Naive thymus-derived CD8-positive, alpha-beta T cell (primary cell): ENCODE data around the gene IFNAR1. TPM values are rescaled to one million over a fixed set of nuclear protein-coding genes. Genes with fewer than 3 reads are reported as not detected.
A peak's percentile ranks its signal among the peaks of the same experiment; 100 is the strongest.

ENCODE experiments used
- ATAC-seq, 2 donors: fragments of 150-1000 bp; cut with Tn5 transposase in 1 of 2; sonication (Bioruptor Pico), chemical (Tn5 transposase) in 1 of 2; 1 replicate in 1 of 2; 2 replicates in 1 of 2; pipeline ENCODE4 v1.10.0; 2021; ENCODE audit warnings: mild to moderate bottlenecking in 2 of 2, moderate library complexity in 2 of 2
- POLR2A ChIA-PET: fragments of 350-600 bp; sonication (Branson Sonifier 250); formaldehyde crosslinking; loops from one replicate; lab custom pipeline; 2021; ENCODE audit warnings: antibody characterized with exemption; lab: Charles Lee
- DNase-seq, 10 donors: peaks; one replicate each; pipeline versions ENCODE4 v3.0.0 to v3.0.0-alpha.2; 2020 to 2022
- H3K27ac Mint-ChIP-seq, 10 donors: one replicate each; pipeline ENCODE4 v1.8.0; 2020 to 2022; ENCODE audit warnings: mild to moderate bottlenecking in 10 of 10, mixed read lengths in 10 of 10, moderate library complexity in 4 of 10, inconsistent platforms in 1 of 10
- H3K27me3 Mint-ChIP-seq, 5 donors: one replicate each; pipeline ENCODE4 v1.8.0; 2021 to 2022; ENCODE audit warnings: mixed read lengths in 5 of 5
- H3K36me3 Mint-ChIP-seq, 3 donors: one replicate each; pipeline ENCODE4 v1.8.0; 2020 to 2022; ENCODE audit warnings: mixed read lengths in 3 of 3, mild to moderate bottlenecking in 2 of 3, inconsistent platforms in 1 of 3
- H3K4me1 Mint-ChIP-seq, 4 donors: one replicate each; pipeline ENCODE4 v1.8.0; 2021 to 2022; ENCODE audit warnings: mixed read lengths in 4 of 4
- H3K4me3 Mint-ChIP-seq, 10 donors: one replicate each; pipeline ENCODE4 v1.8.0; 2020 to 2022; ENCODE audit warnings: mild to moderate bottlenecking in 10 of 10, mixed read lengths in 10 of 10, moderate library complexity in 6 of 10, inconsistent platforms in 1 of 10
- H3K9me3 Mint-ChIP-seq, 9 donors: one replicate each; pipeline ENCODE4 v1.8.0; 2020 to 2022; ENCODE audit warnings: mixed read lengths in 9 of 9, mild to moderate bottlenecking in 3 of 9, inconsistent platforms in 1 of 9, moderate library complexity in 1 of 9
- polyA plus RNA-seq, 3 donors: library from polyadenylated mRNA; unstranded; fragments of 300-500 nt; fragmentation: Illumina TruSeq; gene quantifications; one replicate each; pipeline ENCODE4 v1.2.3, GENCODE V29; 2021
- total RNA-seq, 8 experiments: library from RNA in 2 of 8; stranded (reverse) in 2 of 8; gene quantifications; one replicate each; pipeline ENCODE4 v1.2.3 and lab custom pipeline; 2021 to 2026

IFNAR1 gene
- total and polyA plus RNA-seq, 5 experiments from 2014 or later, result 48.7 to 69.0 (median 51.8) TPM

DNA sequence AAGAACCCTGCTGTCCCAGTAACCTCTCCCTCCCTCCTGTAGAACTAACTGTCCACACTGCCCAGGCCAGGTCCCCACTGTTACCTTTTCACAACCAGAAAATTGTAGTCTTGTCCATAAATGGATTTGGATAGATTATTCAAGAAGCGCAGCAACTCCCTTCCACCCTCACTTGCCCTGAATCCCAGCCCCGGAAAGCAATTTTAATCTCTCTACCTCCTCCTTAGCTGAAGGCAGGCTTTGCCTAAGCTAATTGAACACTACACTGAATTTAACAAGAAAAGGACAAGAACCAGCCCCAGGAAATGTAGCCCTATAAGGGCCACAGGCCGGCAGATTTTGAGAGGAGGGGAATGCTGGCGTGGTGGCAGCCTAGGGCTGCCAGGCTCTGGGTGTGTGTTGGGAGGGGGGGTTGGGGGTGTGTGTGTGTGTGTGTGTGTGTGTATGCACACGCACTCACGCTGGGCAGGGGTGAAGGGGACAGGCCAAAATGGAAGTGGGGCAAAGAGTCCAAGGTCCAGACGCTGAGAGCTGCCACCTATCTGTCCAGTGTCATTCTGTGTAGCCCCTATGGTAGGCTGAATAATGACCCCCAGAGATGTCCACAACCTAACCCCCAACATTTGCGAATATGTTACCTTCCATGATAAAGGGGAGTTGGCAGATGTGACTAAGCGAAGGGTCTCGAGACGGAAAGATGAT lies 67.7 kb downstream of the IFNAR1 start:
- H3K27ac Mint-ChIP-seq, result peak overlapping the region in 1 of 10 donors; percentile 64
- DNase-seq (no peak), ATAC-seq (no peak)
- H3K4me3 Mint-ChIP-seq, result peak overlapping the region in 1 of 10 donors; percentile 45
- H3K27me3 Mint-ChIP-seq, result peaks cover 0 to 5% (median 0%) of the 10 kb centered on the region in 5 donors
- H3K36me3 Mint-ChIP-seq, result no peaks in the 10 kb centered on the region
- peaks cover 0 to 38% (median 2%) of the 10 kb centered on the region in 4 donors for H3K4me1 Mint-ChIP-seq
- H3K9me3 Mint-ChIP-seq, result no peaks in the 10 kb centered on the region
- POLR2A ChIA-PET, result interaction anchor here (0.6 to 1.0 kb wide), 2 partner anchors 14 to 183 kb away, joined by 3 read pairs; no protein-coding TSS in a partner anchor

GRCh38 chr21:33393348-33393747 lies 68.6 kb downstream of the IFNAR1 start:
- Mint-ChIP-seq H3K27me3 (peaks cover 0 to 5% (median 0%) of the 10 kb centered on the region in 5 donors), H3K4me3 (no peak overlapping the region), H3K9me3 (no peaks in the 10 kb centered on the region), H3K36me3 (no peaks in the 10 kb centered on the region), H3K27ac (no peak overlapping the region), H3K4me1 (peaks cover 3 to 39% (median 8%) of the 10 kb centered on the region in 4 donors)
- ATAC-seq (no peak), DNase-seq (no peak)
- POLR2A ChIA-PET, result interaction anchor here (0.6 to 1.0 kb wide), 4 partner anchors 13 to 503 kb away, joined by 3 to 5 read pairs (median 3); no protein-coding TSS in a partner anchor

DNA sequence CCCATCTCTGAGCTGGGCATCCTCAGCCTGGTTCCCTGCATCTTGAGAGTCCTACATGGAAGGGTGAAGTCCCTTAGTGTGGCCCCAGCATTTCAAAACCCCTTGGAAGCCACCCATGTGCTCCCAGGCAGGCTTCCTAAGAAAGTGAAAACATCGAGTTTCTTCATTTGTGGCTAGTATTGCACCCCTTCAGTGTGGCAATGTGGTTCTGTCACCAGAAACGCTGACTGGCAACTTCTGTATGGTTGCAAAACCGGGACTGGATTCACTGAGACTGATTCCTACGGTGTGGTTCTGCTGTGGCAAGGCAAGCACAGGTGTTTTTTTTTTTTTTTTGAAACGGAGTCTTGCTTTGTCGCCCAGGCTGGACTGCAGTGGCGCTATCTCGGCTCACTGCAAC lies 69.5 kb downstream of the IFNAR1 start:
- H3K27me3 Mint-ChIP-seq, result peaks cover 0 to 5% (median 0%) of the 10 kb centered on the region in 5 donors
- POLR2A ChIA-PET, result interaction anchor here (0.6 kb wide), 1 partner anchor 504 kb away, joined by 5 read pairs; no protein-coding TSS in a partner anchor
- H3K27ac Mint-ChIP-seq, result no peak overlapping the region
- no peaks in the 10 kb centered on the region for H3K9me3 Mint-ChIP-seq
- peaks cover 3 to 40% (median 9%) of the 10 kb centered on the region in 4 donors for H3K4me1 Mint-ChIP-seq
- no peak overlapping the region for H3K4me3 Mint-ChIP-seq
- no peaks in the 10 kb centered on the region for H3K36me3 Mint-ChIP-seq
- no peak for DNase-seq
- ATAC-seq, result no peak

DNA sequence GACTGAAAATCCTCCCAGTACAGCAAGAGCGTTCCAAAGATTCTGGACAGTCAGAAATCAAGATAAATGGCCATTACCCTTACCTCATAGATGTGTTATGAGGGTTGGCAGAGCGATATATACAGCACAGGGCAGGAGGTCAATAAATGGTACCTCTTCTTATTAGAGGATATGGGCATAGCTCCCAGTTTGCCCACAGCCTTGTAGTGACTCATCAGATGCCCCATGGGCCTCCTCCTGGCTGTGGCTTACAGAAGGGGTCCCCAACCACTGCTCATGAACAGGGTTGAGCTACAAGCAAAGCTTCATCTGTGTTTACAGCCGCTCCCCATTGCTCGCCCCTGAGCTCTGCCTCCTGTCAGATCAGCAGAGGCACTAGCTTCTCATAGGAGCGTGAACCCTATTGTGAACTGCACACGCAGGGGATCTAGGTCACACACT lies 71.1 kb downstream of the IFNAR1 start:
- POLR2A ChIA-PET, result interaction anchor here (0.9 to 1.5 kb wide), 3 partner anchors 9 to 155 kb away, joined by 3 read pairs; no protein-coding TSS in a partner anchor
- no peaks in the 10 kb centered on the region for H3K9me3 Mint-ChIP-seq
- H3K27me3 Mint-ChIP-seq, result peaks cover 0 to 3% (median 0%) of the 10 kb centered on the region in 5 donors
- no peak overlapping the region for H3K4me3 Mint-ChIP-seq
- H3K36me3 Mint-ChIP-seq, result no peaks in the 10 kb centered on the region
- ATAC-seq (no peak), DNase-seq (no peak)
- H3K4me1 Mint-ChIP-seq, result peaks cover 10 to 52% (median 13%) of the 10 kb centered on the region in 4 donors
- peak overlapping the region in 1 of 10 donors; percentile 6 for H3K27ac Mint-ChIP-seq

GRCh38 chr21:33396436-33396835 lies 71.7 kb downstream of the IFNAR1 start:
- H3K9me3 Mint-ChIP-seq, result no peaks in the 10 kb centered on the region
- peaks cover 0 to 3% (median 0%) of the 10 kb centered on the region in 5 donors for H3K27me3 Mint-ChIP-seq
- ATAC-seq (no peak), DNase-seq (no peak)
- peaks cover 10 to 56% (median 16%) of the 10 kb centered on the region in 4 donors for H3K4me1 Mint-ChIP-seq
- H3K27ac Mint-ChIP-seq, result no peak overlapping the region
- no peak overlapping the region for H3K4me3 Mint-ChIP-seq
- no peaks in the 10 kb centered on the region for H3K36me3 Mint-ChIP-seq
- POLR2A ChIA-PET, result interaction anchor here (0.6 to 1.3 kb wide), 4 partner anchors 9 to 473 kb away, joined by 3 to 5 read pairs (median 4); no protein-coding TSS in a partner anchor

DNA sequence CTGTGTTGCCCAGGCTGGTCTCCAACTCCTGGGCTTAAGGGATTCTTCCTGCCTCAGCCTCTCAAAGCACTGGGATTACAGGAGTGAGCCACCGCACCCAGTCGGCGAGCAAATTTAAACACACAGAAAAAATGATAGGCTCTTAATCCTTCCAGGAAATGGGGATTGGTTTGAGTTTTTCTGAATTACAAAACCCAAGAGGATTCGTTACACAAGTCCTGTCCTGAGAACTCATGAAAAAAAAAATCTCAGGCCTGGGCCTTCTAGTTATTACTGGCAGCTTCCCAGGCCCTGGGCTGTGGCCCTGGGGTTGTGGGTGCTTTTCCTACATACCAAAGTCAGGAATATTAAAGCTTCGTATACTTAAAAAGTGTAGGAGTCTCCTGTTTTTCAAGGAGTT lies 72.2 kb downstream of the IFNAR1 start:
- Mint-ChIP-seq H3K36me3 (no peaks in the 10 kb centered on the region), H3K4me1 (peaks cover 10 to 59% (median 17%) of the 10 kb centered on the region in 4 donors), H3K27me3 (peaks cover 0 to 3% (median 0%) of the 10 kb centered on the region in 5 donors), H3K27ac (no peak overlapping the region), H3K4me3 (no peak overlapping the region), H3K9me3 (no peaks in the 10 kb centered on the region)
- no peak for ATAC-seq
- POLR2A ChIA-PET, result interaction anchor here (0.6 to 1.3 kb wide), 3 partner anchors 12 to 474 kb away, joined by 5 to 7 read pairs (median 5); no protein-coding TSS in a partner anchor
- no peak for DNase-seq

- POLR2A ChIA-PET, result interaction anchor here (0.7 to 1.2 kb wide), 2 partner anchors 24 to 270 kb away, joined by 4 to 7 read pairs; no protein-coding TSS in a partner anchor
- no peaks in the 10 kb centered on the region for H3K36me3 Mint-ChIP-seq
- H3K27ac Mint-ChIP-seq, result peak overlapping the region in 2 of 10 donors; percentile 39 to 66
- peaks cover 7 to 60% (median 17%) of the 10 kb centered on the region in 4 donors for H3K4me1 Mint-ChIP-seq
- H3K27me3 Mint-ChIP-seq, result peaks cover 0 to 2% (median 0%) of the 10 kb centered on the region in 5 donors
- DNase-seq, result no peak
- H3K9me3 Mint-ChIP-seq, result no peaks in the 10 kb centered on the region
- ATAC-seq, result no peak
- H3K4me3 Mint-ChIP-seq, result no peak overlapping the region
Measured at GRCh38 chr21:33397717-33398116, 72.9 kb downstream of the IFNAR1 start.

- Mint-ChIP-seq H3K4me1 (peaks cover 5 to 58% (median 17%) of the 10 kb centered on the region in 4 donors), H3K36me3 (no peaks in the 10 kb centered on the region), H3K27ac (peak overlapping the region in 3 of 10 donors; percentile 59 to 66 (median 63)), H3K9me3 (no peaks in the 10 kb centered on the region), H3K4me3 (no peak overlapping the region), H3K27me3 (peaks cover 0 to 2% (median 0%) of the 10 kb centered on the region in 5 donors)
- DNase-seq (no peak), ATAC-seq (no peak)
- POLR2A ChIA-PET, result interaction anchor here (0.6 to 1.2 kb wide), 2 partner anchors 9 to 25 kb away, joined by 4 read pairs; no protein-coding TSS in a partner anchor
Measured at GRCh38 chr21:33398361-33398760, 73.6 kb downstream of the IFNAR1 start.

GRCh38 chr21:33401630-33401992 lies 76.8 kb downstream of the IFNAR1 start:
- peaks cover 16 to 62% (median 41%) of the 10 kb centered on the region in 4 donors for H3K4me1 Mint-ChIP-seq
- H3K27ac Mint-ChIP-seq, result peak overlapping the region in 8 of 10 donors; percentile 16 to 84 (median 66)
- POLR2A ChIA-PET, result interaction anchor here (0.9 to 4.1 kb wide), 7 partner anchors 12 to 202 kb away, joined by 3 to 38 read pairs (median 6); partner anchors contain the start of genes IFNAR1 and TMEM50B
- H3K9me3 Mint-ChIP-seq, result no peaks in the 10 kb centered on the region
- H3K36me3 Mint-ChIP-seq, result peaks cover 0 to 4% (median 0%) of the 10 kb centered on the region in 3 donors
- peaks cover 0 to 2% (median 0%) of the 10 kb centered on the region in 5 donors for H3K27me3 Mint-ChIP-seq
- ATAC-seq (no peak), DNase-seq (no peak)
- peak overlapping the region in 4 of 10 donors; percentile 4 to 54 (median 42) for H3K4me3 Mint-ChIP-seq

DNA sequence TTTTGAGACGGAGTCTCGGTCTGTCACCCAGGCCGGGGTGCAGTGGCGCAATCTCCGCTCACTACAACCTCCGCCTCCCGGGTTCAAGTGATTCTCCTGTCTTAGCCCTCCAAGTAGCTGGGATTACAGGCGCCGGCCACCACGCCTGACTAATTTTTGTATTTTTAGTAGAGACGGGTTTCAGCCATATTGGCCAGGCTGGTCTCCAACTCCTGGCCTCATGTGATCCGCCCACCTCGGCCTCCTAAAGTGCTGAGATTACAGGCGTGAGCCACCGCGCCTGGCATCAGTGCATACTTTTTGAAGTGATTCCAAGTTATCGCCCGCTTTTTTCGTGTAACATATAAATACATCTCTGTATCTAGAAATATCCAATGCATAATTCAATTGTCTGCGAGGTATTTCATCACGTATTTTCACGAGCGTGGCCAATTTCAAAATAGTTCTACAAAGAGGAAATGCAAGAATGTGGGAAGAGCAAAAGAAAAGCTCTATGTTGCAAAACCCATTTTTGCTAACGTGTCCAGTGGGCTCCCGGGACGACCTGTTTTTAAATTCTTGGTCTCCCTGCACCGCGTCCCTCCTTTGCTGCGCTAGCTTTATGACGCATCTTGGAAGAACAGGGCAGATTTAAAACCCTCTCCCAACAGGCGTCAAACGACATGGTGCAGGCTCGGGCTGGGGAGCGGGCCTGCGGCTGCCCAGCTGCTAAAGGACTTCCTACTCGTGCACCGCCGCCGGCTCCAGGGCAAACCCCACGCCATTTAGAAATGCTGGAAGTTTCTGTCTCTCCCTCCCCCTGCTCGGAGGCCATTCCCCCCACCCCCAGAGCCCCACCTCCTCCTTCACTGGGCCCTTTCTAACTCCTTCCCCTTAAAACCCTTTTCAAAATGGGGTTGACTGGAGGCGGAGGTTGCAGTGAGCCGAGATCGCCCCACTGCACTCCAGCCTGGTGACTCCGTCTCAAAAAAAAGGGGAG lies 77.5 kb downstream of the IFNAR1 start:
- POLR2A ChIA-PET, result interaction anchor here (0.6 to 4.1 kb wide), 11 partner anchors 13 to 202 kb away, joined by 3 to 38 read pairs (median 5); partner anchors contain the start of genes IFNAR1 and TMEM50B
- H3K36me3 Mint-ChIP-seq, result peaks cover 0 to 7% (median 0%) of the 10 kb centered on the region in 3 donors
- peak overlapping the region; percentile 69 to 93 (median 80) for H3K4me3 Mint-ChIP-seq
- H3K27me3 Mint-ChIP-seq, result peaks cover 0 to 2% (median 0%) of the 10 kb centered on the region in 5 donors
- H3K9me3 Mint-ChIP-seq, result no peaks in the 10 kb centered on the region
- H3K27ac Mint-ChIP-seq, result peak overlapping the region; percentile 16 to 92 (median 85)
- peaks cover 20 to 69% (median 47%) of the 10 kb centered on the region in 4 donors for H3K4me1 Mint-ChIP-seq
- DNase-seq, result peak in 4 of 10 donors; percentile 10 to 47 (median 16)
- ATAC-seq, result peak; percentile 18 to 34

DNA sequence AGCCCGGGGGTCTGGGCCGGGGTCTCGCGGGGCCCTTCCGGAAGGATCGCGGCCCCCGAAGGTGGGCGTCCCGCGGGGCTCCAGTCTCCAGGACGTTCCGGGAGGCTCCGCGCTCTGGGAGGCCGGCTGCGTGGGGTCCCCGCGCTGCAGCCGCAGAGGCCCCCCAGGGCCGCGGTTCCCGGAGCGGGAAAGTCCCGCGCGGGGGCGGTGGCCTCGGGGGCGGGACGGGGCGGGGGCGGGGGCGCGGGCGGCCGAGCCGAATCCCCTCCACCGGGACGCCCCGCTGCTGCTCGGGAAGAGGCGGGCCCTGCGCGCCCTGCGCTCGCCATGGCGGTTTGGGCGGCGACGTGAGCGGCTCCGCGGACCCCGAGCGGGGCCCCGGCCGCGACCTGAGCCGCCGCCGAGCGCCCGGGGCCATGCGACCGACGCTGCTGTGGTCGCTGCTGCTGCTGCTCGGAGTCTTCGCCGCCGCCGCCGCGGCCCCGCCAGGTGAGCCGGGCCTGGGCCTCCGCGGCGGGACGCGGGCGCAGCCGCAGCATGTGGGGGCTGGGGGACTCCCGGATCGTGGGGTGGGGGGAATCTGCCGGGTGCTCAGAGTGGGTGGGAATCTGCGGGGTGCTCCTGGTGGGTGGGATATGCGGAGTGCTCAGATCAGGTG lies 78.5 kb downstream of the IFNAR1 start, which contains the start of gene IFNGR2:
Gene IFNGR2 (plus strand): TSS at position 286 of the 658 bp plus-strand sequence. CDS start 131 bp downstream, at position 417.
- Mint-ChIP-seq H3K9me3 (no peaks in the 10 kb centered on the region), H3K4me1 (peaks cover 17 to 70% (median 48%) of the 10 kb centered on the region in 4 donors), H3K27me3 (peaks cover 0 to 2% (median 0%) of the 10 kb centered on the region in 5 donors), H3K36me3 (peaks cover 0 to 7% (median under 1%) of the 10 kb centered on the region in 3 donors), H3K27ac (peak within 1 kb of the TSS; percentile 82 to 96 (median 94)), H3K4me3 (peak within 1 kb of the TSS; percentile 91 to 97 (median 94))
- peak; percentile 75 to 79 for ATAC-seq
- POLR2A ChIA-PET, result interaction anchor here (0.6 to 4.1 kb wide), 7 partner anchors 17 to 78 kb away, joined by 3 to 38 read pairs (median 8); partner anchors contain the start of genes IFNAR1 and TMEM50B
- DNase-seq, result peak; percentile 18 to 70 (median 48)
